Measurements from ENCODE around the gene LRRC72.

The LRRC72 gene

GRCh38 chr7:16550671-16551070 lies 24.0 kb downstream of the LRRC72 start:
- no peaks in the 10 kb centered on the region for H3K27me3 ChIP-seq (ENCODE audit: control insufficient read depth, insufficient read depth, low read length, poor library complexity, severe bottlenecking)
- no peak overlapping the region for H3K4me3 ChIP-seq (ENCODE audit: insufficient read depth, low read depth, low read length)
- WGBS, 2 experiments, result 83 to 100% methylated on average over 1 of the region's 1 CpG
- H3K4me1 ChIP-seq (ENCODE audit: control insufficient read depth, insufficient read depth, low read length), result no peaks in the 10 kb centered on the region
- no peak overlapping the region for H3K27ac ChIP-seq (ENCODE audit: insufficient read depth, low read depth, low read length, poor library complexity, severe bottlenecking)
- no peaks in the 10 kb centered on the region for H3K9me3 ChIP-seq (ENCODE audit: control insufficient read depth, low read length)
- H3K36me3 ChIP-seq (ENCODE audit: control insufficient read depth, insufficient read depth, low read length), result no peaks in the 10 kb centered on the region

- H3K9me3 ChIP-seq (ENCODE audit: control insufficient read depth, low read length), result no peaks in the 10 kb centered on the region
- no peaks in the 10 kb centered on the region for H3K27me3 ChIP-seq (ENCODE audit: control insufficient read depth, insufficient read depth, low read length, poor library complexity, severe bottlenecking)
- no peak overlapping the region for H3K27ac ChIP-seq (ENCODE audit: insufficient read depth, low read depth, low read length, poor library complexity, severe bottlenecking)
- H3K4me3 ChIP-seq (ENCODE audit: insufficient read depth, low read depth, low read length), result no peak overlapping the region
- 93 to 94% methylated on average over 9 of the region's 10 CpGs for WGBS, 2 experiments
- H3K36me3 ChIP-seq (ENCODE audit: control insufficient read depth, insufficient read depth, low read length), result no peaks in the 10 kb centered on the region
- no peaks in the 10 kb centered on the region for H3K4me1 ChIP-seq (ENCODE audit: control insufficient read depth, insufficient read depth, low read length)
Observed at GRCh38 chr7:16554518-16555236, 28.1 kb downstream of the LRRC72 start.

GRCh38 chr7:16556359-16556758 lies 29.7 kb downstream of the LRRC72 start:
- no peaks in the 10 kb centered on the region for H3K4me1 ChIP-seq (ENCODE audit: control insufficient read depth, insufficient read depth, low read length)
- WGBS, 2 experiments, result 91 to 99% methylated on average over 2 of the region's 2 CpGs
- no peak overlapping the region for H3K27ac ChIP-seq (ENCODE audit: insufficient read depth, low read depth, low read length, poor library complexity, severe bottlenecking)
- no peaks in the 10 kb centered on the region for H3K36me3 ChIP-seq (ENCODE audit: control insufficient read depth, insufficient read depth, low read length)
- H3K4me3 ChIP-seq (ENCODE audit: insufficient read depth, low read depth, low read length), result no peak overlapping the region
- H3K27me3 ChIP-seq (ENCODE audit: control insufficient read depth, insufficient read depth, low read length, poor library complexity, severe bottlenecking), result no peaks in the 10 kb centered on the region
- no peaks in the 10 kb centered on the region for H3K9me3 ChIP-seq (ENCODE audit: control insufficient read depth, low read length)

GRCh38 chr7:16558761-16559302 lies 32.2 kb downstream of the LRRC72 start:
- no peaks in the 10 kb centered on the region for H3K4me1 ChIP-seq (ENCODE audit: control insufficient read depth, insufficient read depth, low read length)
- 90% methylated on average over 4 of the region's 4 CpGs for WGBS, 2 experiments
- no peaks in the 10 kb centered on the region for H3K36me3 ChIP-seq (ENCODE audit: control insufficient read depth, insufficient read depth, low read length)
- H3K9me3 ChIP-seq (ENCODE audit: control insufficient read depth, low read length), result no peaks in the 10 kb centered on the region
- H3K4me3 ChIP-seq (ENCODE audit: insufficient read depth, low read depth, low read length), result no peak overlapping the region
- H3K27me3 ChIP-seq (ENCODE audit: control insufficient read depth, insufficient read depth, low read length, poor library complexity, severe bottlenecking), result no peaks in the 10 kb centered on the region
- H3K27ac ChIP-seq (ENCODE audit: insufficient read depth, low read depth, low read length, poor library complexity, severe bottlenecking), result no peak overlapping the region

- Histone ChIP-seq H3K4me3 (ENCODE audit: insufficient read depth, low read depth, low read length) (no peak overlapping the region), H3K27ac (ENCODE audit: insufficient read depth, low read depth, low read length, poor library complexity, severe bottlenecking) (no peak overlapping the region), H3K27me3 (ENCODE audit: control insufficient read depth, insufficient read depth, low read length, poor library complexity, severe bottlenecking) (no peaks in the 10 kb centered on the region), H3K4me1 (ENCODE audit: control insufficient read depth, insufficient read depth, low read length) (no peaks in the 10 kb centered on the region), H3K9me3 (ENCODE audit: control insufficient read depth, low read length) (no peaks in the 10 kb centered on the region), H3K36me3 (ENCODE audit: control insufficient read depth, insufficient read depth, low read length) (no peaks in the 10 kb centered on the region)
- 92 to 93% methylated on average over 2 of the region's 3 CpGs for WGBS, 2 experiments
Observed at GRCh38 chr7:16559497-16560179, 33.0 kb downstream of the LRRC72 start.

GRCh38 chr7:16561943-16562342 lies 35.3 kb downstream of the LRRC72 start:
- no peaks in the 10 kb centered on the region for H3K9me3 ChIP-seq (ENCODE audit: control insufficient read depth, low read length)
- no peaks in the 10 kb centered on the region for H3K4me1 ChIP-seq (ENCODE audit: control insufficient read depth, insufficient read depth, low read length)
- no peaks in the 10 kb centered on the region for H3K36me3 ChIP-seq (ENCODE audit: control insufficient read depth, insufficient read depth, low read length)
- no peaks in the 10 kb centered on the region for H3K27me3 ChIP-seq (ENCODE audit: control insufficient read depth, insufficient read depth, low read length, poor library complexity, severe bottlenecking)
- 89 to 90% methylated on average over 3 of the region's 3 CpGs for WGBS, 2 experiments
- no peak overlapping the region for H3K27ac ChIP-seq (ENCODE audit: insufficient read depth, low read depth, low read length, poor library complexity, severe bottlenecking)
- H3K4me3 ChIP-seq (ENCODE audit: insufficient read depth, low read depth, low read length), result no peak overlapping the region

GRCh38 chr7:16562456-16563220 lies 36.0 kb downstream of the LRRC72 start:
- H3K4me1 ChIP-seq (ENCODE audit: control insufficient read depth, insufficient read depth, low read length), result no peaks in the 10 kb centered on the region
- H3K4me3 ChIP-seq (ENCODE audit: insufficient read depth, low read depth, low read length), result no peak overlapping the region
- H3K27ac ChIP-seq (ENCODE audit: insufficient read depth, low read depth, low read length, poor library complexity, severe bottlenecking), result no peak overlapping the region
- H3K27me3 ChIP-seq (ENCODE audit: control insufficient read depth, insufficient read depth, low read length, poor library complexity, severe bottlenecking), result no peaks in the 10 kb centered on the region
- H3K36me3 ChIP-seq (ENCODE audit: control insufficient read depth, insufficient read depth, low read length), result no peaks in the 10 kb centered on the region
- 93 to 96% methylated on average over 8 of the region's 9 CpGs for WGBS, 2 experiments
- no peaks in the 10 kb centered on the region for H3K9me3 ChIP-seq (ENCODE audit: control insufficient read depth, low read length)

- H3K36me3 ChIP-seq (ENCODE audit: control insufficient read depth, insufficient read depth, low read length), result no peaks in the 10 kb centered on the region
- no peaks in the 10 kb centered on the region for H3K4me1 ChIP-seq (ENCODE audit: control insufficient read depth, insufficient read depth, low read length)
- H3K27ac ChIP-seq (ENCODE audit: insufficient read depth, low read depth, low read length, poor library complexity, severe bottlenecking), result no peak overlapping the region
- 83 to 89% methylated on average over 3 to 5 of the region's 5 CpGs for WGBS, 2 experiments
- no peak overlapping the region for H3K4me3 ChIP-seq (ENCODE audit: insufficient read depth, low read depth, low read length)
- H3K9me3 ChIP-seq (ENCODE audit: control insufficient read depth, low read length), result no peaks in the 10 kb centered on the region
- no peaks in the 10 kb centered on the region for H3K27me3 ChIP-seq (ENCODE audit: control insufficient read depth, insufficient read depth, low read length, poor library complexity, severe bottlenecking)
Observed at GRCh38 chr7:16563281-16564022, 36.8 kb downstream of the LRRC72 start.

GRCh38 chr7:16564023-16564380 lies 37.4 kb downstream of the LRRC72 start:
- Histone ChIP-seq H3K4me1 (ENCODE audit: control insufficient read depth, insufficient read depth, low read length) (no peaks in the 10 kb centered on the region), H3K36me3 (ENCODE audit: control insufficient read depth, insufficient read depth, low read length) (no peaks in the 10 kb centered on the region), H3K27me3 (ENCODE audit: control insufficient read depth, insufficient read depth, low read length, poor library complexity, severe bottlenecking) (no peaks in the 10 kb centered on the region), H3K4me3 (ENCODE audit: insufficient read depth, low read depth, low read length) (no peak overlapping the region), H3K27ac (ENCODE audit: insufficient read depth, low read depth, low read length, poor library complexity, severe bottlenecking) (no peak overlapping the region), H3K9me3 (ENCODE audit: control insufficient read depth, low read length) (no peaks in the 10 kb centered on the region)
- WGBS, 2 experiments, result 90 to 92% methylated on average over 3 to 4 of the region's 4 CpGs
